Neuron (in vitro differentiated cells): Measurements from ENCODE around the gene GJA8.
"Not testable (repeated sequence)": the region's sequence is repeated elsewhere in the genome, so short reads cannot be mapped to it uniquely, and the experiment has no call there.

Source experiments
- H2AFZ ChIP-seq: one replicate; pipeline ENCODE4 v1.6.1; 2013; ENCODE audit warnings: low read depth, mild to moderate bottlenecking, inconsistent platforms, low read length, moderate library complexity
- H3K27me3 ChIP-seq: one replicate; pipeline ENCODE4 v1.6.1; 2013; ENCODE audit warnings: low read length; ENCODE audit not compliant: insufficient read depth
- H3K36me3 ChIP-seq: one replicate; pipeline ENCODE4 v1.6.1; 2013; ENCODE audit warnings: low read length; ENCODE audit not compliant: insufficient read depth
- H3K4me1 ChIP-seq: one replicate; pipeline ENCODE4 v1.6.1; 2013; ENCODE audit warnings: low read length; ENCODE audit not compliant: insufficient read depth
- H3K4me3 ChIP-seq: 2 replicates; pipeline ENCODE4 v1.5.1; 2013; ENCODE audit warnings: mild to moderate bottlenecking, low read length, moderate library complexity
- H3K9me3 ChIP-seq: one replicate; pipeline ENCODE4 v1.6.1; 2013; ENCODE audit warnings: low read length

Gene GJA8

DNA sequence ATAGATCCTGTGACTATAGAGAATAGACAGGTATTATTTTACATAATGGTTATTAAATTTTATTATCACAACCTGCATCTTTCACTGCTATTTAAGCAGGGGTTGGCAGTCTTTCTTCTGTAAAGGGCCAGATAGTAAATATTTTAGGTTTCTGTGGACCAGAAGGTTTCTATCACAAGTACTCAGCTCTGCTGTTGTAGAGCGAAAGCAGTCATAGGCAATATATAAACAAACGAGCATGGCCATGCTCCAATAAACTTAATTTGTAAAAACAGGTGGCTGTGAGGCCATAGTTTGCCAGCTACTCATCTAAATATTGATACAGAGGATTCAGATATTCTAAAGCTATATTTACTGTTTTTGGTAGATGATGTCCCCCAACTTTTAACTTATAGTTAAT lies 37.9 kb downstream of the GJA8 start:
- not testable (repeated sequence) for H3K9me3 ChIP-seq, H2AFZ ChIP-seq, H3K4me1 ChIP-seq, H3K27me3 ChIP-seq, H3K4me3 ChIP-seq, H3K36me3 ChIP-seq

DNA sequence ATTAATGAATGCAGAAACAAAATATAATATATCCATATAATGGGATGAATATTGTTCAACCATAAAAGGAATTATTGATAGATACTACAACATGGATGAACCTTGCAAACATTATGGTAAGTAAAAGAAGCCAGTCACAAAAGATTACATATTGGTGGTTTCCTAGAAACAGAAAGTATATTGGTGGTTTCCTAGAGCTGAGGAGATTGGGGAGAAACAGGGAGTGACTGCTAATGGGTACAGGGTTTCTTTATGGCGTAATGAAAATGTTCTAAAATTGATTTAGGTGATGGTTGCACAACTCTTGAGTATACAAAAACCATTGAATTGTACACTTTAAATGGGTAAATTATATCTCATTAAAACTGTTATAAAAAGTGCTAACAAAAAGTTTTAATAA lies 40.0 kb downstream of the GJA8 start:
- not testable (repeated sequence) for H3K36me3 ChIP-seq, H3K27me3 ChIP-seq, H3K4me3 ChIP-seq, H3K4me1 ChIP-seq, H2AFZ ChIP-seq, H3K9me3 ChIP-seq

DNA sequence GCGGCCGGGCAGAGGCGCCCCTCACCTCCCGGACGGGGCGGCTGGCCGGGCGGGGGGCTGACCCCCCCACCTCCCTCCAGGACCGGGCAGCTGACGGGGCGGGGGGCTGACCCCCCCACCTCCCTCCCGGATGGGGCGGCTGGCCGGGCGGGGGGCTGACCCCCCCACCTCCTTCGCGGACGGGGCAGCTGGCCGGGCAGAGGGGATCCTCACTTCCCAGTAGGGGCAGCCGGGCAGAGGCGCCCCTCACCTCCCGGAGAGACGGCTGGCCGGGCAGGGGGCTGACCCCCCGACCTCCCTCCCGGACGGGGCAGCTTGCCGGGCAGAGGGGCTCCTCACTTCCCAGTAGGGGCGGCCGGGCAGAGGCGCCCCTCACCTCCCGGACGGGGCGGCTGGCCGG lies 46.9 kb downstream of the GJA8 start:
- not testable (repeated sequence) for H3K4me3 ChIP-seq, H3K4me1 ChIP-seq, H3K36me3 ChIP-seq, H3K27me3 ChIP-seq, H3K9me3 ChIP-seq, H2AFZ ChIP-seq
